GM21526 (cell line): ENCODE results near the gene CD81.

ENCODE experiments used
- ATAC-seq: cut with Tn5 transposase; IDR thresholded peaks from one replicate; pipeline ENCODE4 v1.9.1; 2021; ENCODE audit warnings: moderate library complexity; ENCODE audit not compliant: unreplicated experiment, low FRiP score

The CD81 gene

GRCh38 chr11:2400762-2401435 is 23.8 kb downstream of the CD81 start:
- no peak for ATAC-seq

GRCh38 chr11:2401436-2401984 is 24.4 kb downstream of the CD81 start:
- ATAC-seq: no peak

- ATAC-seq: no peak
These were observed 25.0 kb downstream of the CD81 start for GRCh38 chr11:2402106-2402505.

GRCh38 chr11:2402890-2403645 is 26.0 kb downstream of the CD81 start:
- no peak for ATAC-seq

GRCh38 chr11:2404735-2405196 is 27.7 kb downstream of the CD81 start:
- ATAC-seq: no peak

GRCh38 chr11:2406451-2406850 is 29.3 kb downstream of the CD81 start:
- no peak for ATAC-seq

GRCh38 chr11:2406878-2407410 is 29.8 kb downstream of the CD81 start:
- no peak for ATAC-seq

- ATAC-seq: no peak
These were observed 31.6 kb downstream of the CD81 start for GRCh38 chr11:2408671-2409070.

GRCh38 chr11:2409126-2409525 is 32.0 kb downstream of the CD81 start:
- ATAC-seq: no peak

- ATAC-seq: no peak
These were observed 32.7 kb downstream of the CD81 start for GRCh38 chr11:2409611-2410468.

GRCh38 chr11:2410616-2411015 is 33.5 kb downstream of the CD81 start:
- no peak for ATAC-seq

GRCh38 chr11:2411446-2412305 is 34.6 kb downstream of the CD81 start:
- no peak for ATAC-seq

GRCh38 chr11:2412323-2412722 is 35.2 kb downstream of the CD81 start:
- ATAC-seq: no peak

GRCh38 chr11:2413742-2414579 is 36.9 kb downstream of the CD81 start:
- no peak for ATAC-seq

GRCh38 chr11:2414616-2415015 is 37.5 kb downstream of the CD81 start:
- ATAC-seq: no peak

- ATAC-seq: no peak
These were observed 38.1 kb downstream of the CD81 start for GRCh38 chr11:2415171-2415570.

GRCh38 chr11:2415601-2416380 is 38.7 kb downstream of the CD81 start:
- no peak for ATAC-seq

GRCh38 chr11:2416765-2417164 is 39.7 kb downstream of the CD81 start:
- no peak for ATAC-seq
